ENCODE data around the gene HSD17B1.

GRCh38 chr17:42502926-42503325, 49.8 kb upstream of the HSD17B1 start:
- TF ChIP-seq CTCF (IDR thresholded peaks at IDR 0.05) = no peak
- TF ChIP-seq POLR2A (IDR thresholded peaks at IDR 0.05) = no peak
